ENCODE data around the gene PGAP1.

The PGAP1 gene

GRCh38 chr2:196804381-196804780 is 122.1 kb downstream of the PGAP1 start:
- H3K27ac ChIP-seq, result no peak overlapping the region
- TF ChIP-seq ZFX (IDR thresholded peaks at IDR 0.05; ENCODE audit: borderline replicate concordance), result no peak
- no peak for TF ChIP-seq CTCF (IDR thresholded peaks at IDR 0.05)

- no peak overlapping the region for H3K27ac ChIP-seq
- no peak for TF ChIP-seq CTCF (IDR thresholded peaks at IDR 0.05)
- no peak for TF ChIP-seq ZFX (IDR thresholded peaks at IDR 0.05; ENCODE audit: borderline replicate concordance)
Measured at GRCh38 chr2:196802401-196802800, 124.1 kb downstream of the PGAP1 start.

- H3K27ac ChIP-seq, result no peak overlapping the region
- no peak for TF ChIP-seq CTCF (IDR thresholded peaks at IDR 0.05)
- no peak for TF ChIP-seq ZFX (IDR thresholded peaks at IDR 0.05; ENCODE audit: borderline replicate concordance)
Measured at GRCh38 chr2:196801674-196802261, 124.7 kb downstream of the PGAP1 start.

- peak overlapping the region; percentile 42; the same call in 1 of the 2 replicates for H3K27ac ChIP-seq
- TF ChIP-seq CTCF (IDR thresholded peaks at IDR 0.05), result no peak
- no peak for TF ChIP-seq ZFX (IDR thresholded peaks at IDR 0.05; ENCODE audit: borderline replicate concordance)
Measured at GRCh38 chr2:196798980-196799379, 127.5 kb downstream of the PGAP1 start.

GRCh38 chr2:196792865-196793264 is 133.6 kb downstream of the PGAP1 start:
- TF ChIP-seq CTCF (IDR thresholded peaks at IDR 0.05), result no peak
- no peak for TF ChIP-seq ZFX (IDR thresholded peaks at IDR 0.05; ENCODE audit: borderline replicate concordance)
- H3K27ac ChIP-seq, result no peak overlapping the region

GRCh38 chr2:196783431-196784094 is 142.9 kb downstream of the PGAP1 start:
- TF ChIP-seq CTCF (IDR thresholded peaks at IDR 0.05) (no peak), ZFX (IDR thresholded peaks at IDR 0.05; ENCODE audit: borderline replicate concordance) (no peak)
- H3K27ac ChIP-seq, result no peak overlapping the region
